HG02588 (cell line): ENCODE measurements around the gene DNAJB6.

Experiments used
- ATAC-seq: cut with Tn5 transposase; IDR thresholded peaks from one replicate; pipeline ENCODE4 v1.9.1; 2021; ENCODE audit warnings: mild to moderate bottlenecking, moderate library complexity; ENCODE audit not compliant: unreplicated experiment

The DNAJB6 gene

DNA sequence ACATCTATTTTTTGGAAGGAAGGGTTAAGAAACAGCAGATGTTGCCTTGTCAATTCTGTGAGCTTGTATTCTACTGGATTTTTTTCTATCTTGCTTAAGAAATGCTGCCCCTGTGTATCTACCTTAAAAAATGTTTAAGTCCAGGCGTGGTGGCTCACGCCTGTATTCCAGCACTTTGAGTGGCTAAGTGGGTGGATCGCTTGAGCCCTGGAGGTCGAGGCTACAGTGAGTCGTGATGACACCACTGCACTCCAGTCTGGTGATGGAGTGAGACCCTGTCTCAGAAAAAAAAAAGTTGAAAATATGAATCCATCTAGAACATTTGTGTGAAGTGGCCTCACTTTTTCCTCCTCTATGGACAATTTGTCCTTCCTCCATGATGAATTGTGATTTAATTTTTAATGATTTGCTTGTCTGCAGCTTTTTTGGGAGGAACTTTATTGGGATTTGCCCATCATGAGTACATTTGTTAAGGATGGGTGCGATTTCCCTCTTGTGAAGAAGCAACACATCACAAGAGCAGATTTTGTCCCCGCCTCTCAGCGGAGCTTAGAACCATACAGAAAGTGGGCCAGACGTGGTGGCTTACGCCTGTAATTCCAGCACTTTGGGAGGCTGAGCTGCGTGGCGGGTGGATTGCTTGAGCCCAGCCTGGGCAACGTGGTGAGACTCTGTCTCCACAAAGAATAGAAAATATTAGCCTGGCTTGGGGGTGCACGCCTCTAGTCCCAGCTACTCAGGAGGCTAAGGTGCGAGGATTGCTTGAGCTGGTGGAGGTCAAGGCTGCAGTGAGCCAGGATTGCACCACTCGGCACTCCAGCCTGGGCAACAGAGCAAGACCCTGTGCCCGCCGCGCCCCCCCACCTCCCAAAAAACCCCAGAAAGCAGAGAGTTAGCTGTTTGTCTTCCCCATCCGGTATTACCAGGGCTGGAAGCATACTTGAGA lies 57.7 kb downstream of the DNAJB6 start:
- no peak for ATAC-seq

DNA sequence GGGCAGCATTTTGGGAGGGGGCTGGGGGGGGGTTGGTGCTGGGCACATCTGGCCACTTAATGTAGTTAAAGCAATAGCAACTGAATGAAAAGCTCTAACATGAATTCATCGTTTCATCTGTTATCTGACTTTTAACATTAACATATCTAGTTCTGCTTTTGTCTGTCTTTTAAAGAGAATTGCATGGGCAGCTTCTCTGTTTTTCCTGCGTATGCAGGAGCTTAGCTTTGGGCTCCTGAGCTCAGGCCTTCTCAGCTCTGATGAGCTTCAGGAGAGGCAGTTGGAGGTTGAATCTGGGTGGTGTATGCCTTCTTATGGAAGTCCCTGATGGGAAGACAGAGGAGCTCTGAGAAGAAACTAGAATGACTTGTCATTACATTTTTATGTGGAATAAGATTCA lies 58.4 kb downstream of the DNAJB6 start:
- no peak for ATAC-seq

DNA sequence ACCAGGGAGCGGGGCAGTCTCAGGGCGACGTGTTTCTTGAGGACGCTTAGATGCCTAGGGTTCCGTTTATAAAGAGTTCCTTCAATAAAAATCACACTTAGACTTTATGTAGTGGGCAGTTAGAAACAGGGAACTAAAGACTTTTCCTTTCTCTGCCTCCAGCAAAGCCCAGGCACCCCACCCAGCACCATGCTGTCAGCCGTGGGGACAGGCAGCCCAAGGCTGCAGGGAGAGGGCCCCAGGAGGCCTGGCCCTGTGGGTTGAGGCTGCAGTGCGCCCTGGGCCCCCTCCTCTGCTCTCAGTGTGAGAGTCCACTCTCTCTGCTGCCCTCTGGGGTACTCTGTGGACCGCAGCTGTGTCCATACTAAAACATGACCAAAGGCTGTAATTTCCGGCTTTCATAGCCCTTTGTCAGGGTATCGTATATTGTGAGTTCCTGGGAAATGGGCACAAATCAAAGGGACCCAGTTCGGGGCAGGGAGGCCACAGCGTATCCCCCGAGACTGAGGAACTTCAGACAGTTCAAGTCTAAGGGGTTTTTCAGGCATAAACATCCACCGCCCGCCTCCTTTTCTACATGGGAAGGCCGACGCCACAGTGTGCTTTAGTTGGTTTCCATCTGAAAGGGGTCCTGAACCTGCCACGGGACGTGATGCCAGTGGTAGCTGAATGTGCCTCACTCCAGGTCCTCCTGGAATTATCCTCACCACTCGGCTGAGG lies 59.7 kb downstream of the DNAJB6 start:
- no peak for ATAC-seq

DNA sequence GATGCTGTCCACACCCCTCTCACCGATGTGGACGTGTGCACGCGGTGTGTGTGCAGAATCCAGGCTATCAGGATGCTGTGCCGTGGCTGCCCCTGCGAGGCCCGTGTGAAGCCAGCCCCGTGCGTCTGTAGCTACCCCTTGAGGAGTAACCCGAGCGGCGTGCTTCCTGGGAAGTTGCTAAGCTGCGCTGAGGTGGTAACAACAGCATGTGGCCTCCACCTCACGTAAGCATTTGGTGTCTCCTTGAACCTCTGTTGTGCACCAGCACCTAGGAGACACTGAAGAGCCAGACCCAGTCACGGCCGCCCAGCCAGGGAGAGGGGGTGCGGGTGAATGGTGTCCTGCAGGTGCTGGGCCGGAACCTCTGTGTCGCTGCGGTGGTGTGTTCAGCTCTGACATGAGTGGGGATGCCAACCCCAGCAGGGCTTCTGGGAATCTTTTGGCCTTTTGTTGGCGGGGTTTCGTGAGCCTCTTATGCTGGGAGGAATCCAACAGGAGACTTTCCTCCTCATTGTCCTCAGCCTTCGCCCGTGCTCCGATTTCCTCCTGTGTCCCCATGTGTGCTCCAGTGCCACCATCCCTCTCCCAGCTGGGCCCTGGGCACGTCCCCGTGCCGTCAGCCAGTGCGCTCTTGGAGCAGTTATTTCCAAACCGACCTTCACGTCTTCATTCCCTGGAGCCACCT lies 60.4 kb downstream of the DNAJB6 start:
- ATAC-seq = no peak

DNA sequence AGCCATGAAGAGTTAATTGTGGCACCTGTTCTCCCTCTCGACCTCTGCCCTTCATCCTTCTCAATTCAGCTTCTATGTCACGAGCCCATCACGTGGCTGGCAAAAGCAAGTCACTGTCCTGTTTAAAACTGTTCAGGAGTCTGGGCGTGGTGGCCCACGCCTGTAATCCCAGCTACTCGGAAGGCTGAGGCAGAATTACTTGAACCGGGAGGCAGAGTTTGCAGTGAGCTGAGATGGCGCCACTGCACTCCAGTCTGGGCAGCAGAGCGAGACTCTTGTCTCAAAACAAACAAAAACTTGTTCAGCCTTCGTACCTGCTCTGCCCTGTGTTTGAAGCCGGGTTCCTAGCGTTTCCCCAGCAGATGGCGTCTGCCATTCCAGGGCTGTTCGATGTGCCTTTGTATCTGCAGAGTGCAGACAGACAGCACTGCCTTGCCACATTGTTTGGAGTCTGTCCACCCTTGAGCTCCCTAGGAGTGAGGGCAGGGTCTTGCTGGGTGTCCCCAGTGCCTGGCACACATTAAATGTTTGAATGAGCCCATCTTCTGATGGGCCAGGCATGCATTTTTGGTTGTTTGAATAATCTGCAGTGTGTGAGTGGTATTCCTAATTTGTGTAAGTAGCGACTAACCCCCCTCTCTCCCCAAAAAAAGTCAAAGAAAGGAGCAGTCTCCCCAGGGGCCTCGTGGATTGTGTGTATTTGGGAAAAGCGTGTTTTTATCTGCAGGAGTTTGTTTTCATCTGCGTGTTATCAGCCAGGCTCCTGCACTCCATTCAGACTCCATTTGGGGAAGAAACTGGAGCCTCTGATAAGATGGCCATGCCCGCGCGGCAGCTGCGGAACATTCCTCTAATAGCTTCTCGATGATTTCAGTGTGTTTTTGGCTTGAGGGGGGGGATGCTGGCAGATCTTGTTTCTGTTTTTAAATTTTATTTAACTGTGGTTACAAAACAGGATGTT lies 61.2 kb downstream of the DNAJB6 start:
- ATAC-seq = no peak

DNA sequence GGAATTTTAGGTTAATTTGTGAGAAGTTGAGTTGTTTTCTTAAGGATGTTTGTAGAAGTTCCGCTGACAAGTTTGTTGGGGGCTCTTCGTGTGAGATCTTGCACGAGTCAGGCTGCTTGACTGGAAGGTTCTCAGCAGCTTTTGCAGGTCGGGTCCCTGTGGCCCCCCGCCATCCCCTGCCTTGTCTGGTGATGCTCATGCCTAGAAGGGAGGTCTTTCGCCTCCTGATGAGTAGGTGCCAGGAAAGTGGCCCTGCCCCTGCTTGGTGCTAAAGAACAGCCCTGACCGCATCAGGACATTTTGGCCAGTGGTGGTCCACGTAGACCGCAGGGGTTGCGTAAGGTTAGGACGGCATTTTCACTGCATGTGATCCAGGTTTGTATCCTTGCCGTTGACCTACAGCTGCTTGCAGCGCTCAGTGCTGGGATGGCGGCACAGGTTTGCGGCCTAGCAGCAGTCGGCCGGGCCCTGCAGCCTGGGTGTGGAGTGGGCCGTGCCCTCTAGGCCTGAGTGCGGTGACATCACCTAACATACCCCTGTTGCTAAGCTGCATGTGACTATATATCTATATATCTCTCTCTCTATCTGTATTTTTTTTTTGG lies 62.4 kb downstream of the DNAJB6 start:
- no peak for ATAC-seq

DNA sequence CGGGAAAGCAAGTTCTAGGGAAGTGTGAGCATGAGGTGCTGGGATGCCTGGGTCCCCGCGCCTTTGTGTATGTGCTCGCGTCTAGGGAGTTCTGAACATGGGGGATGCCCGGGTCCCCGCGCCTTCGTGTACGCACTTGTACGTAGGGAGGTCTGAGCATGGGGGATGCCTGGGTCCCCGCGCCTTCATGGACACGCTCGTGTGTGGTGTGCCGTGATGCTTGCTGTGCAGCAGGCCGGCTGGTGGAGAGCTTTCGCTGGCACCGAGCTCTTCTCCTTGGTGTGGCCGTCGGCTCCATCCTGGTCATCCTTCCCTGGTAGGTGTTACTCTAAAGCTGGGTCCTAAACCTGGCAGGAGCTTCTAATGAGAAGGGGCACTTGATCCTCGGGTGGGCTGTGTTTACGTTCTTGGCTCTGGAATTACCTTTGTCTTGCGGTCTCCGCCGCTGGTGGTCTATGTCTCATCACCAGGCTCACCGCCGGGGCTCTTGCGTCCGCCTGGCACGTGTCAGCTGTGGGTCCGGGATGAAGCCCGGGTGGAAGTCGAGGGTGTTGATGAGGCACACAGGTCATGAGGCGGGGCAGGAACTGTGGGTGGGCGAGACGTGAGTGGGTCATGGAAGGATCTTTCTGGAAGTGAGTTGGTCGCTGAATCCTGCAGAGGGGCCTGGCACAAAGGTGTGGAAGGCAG lies 63.5 kb downstream of the DNAJB6 start:
- ATAC-seq = no peak

DNA sequence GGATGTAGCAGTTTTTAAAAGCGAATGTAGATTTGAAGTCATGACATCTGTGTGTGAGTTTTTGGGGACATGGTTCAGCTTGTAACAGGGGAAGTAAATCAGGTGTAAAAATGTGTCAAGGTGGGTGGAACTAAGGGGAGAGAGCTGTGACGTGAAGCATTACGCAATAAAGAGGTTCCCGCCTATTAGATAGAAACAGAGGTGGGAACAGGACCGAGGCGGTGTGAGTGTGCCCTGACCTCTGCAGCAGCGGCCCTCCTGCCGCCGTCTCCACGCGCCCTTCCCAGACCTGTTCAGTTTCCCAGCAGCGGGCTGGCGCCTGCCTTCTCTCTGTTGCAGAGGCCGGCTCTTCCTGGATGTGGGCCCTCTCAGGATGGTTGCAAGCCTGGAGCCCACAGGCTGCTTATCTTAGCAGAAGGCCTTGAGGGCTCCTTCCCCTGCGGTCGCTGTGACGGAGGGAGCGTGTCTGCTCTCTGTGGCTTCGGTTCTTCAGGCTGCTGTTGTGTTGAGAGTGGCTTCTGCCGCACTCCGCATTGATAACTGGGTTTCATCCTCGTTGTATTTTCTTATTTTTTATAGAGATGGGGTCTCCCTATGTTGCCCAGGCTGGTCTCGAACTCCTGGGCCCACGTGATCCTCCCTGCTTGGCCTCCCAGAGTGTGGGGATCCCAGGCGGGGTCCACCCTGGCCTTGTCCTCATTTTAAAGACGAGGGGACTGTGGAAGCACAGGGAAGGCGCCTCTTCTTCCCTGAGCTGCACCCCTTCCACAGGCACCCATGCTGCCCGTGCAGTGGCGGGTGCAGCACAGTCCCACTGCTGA lies 65.0 kb downstream of the DNAJB6 start:
- ATAC-seq = no peak

DNA sequence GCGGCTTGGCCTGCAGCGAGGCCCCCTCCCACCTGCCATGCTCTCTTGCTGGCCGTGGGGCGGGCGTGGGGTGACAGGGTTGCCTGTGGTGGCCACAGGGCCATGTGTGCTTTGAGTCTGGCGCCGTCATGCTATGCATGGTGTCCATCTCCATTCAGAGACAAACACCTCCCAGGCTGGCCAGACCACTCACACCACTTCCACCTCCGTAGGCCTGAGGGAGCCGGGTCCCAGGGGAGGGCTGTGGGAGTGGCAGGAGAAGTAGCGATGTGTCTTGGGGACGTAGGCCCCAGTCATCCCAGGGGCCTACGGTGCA lies 65.5 kb downstream of the DNAJB6 start:
- no peak for ATAC-seq

DNA sequence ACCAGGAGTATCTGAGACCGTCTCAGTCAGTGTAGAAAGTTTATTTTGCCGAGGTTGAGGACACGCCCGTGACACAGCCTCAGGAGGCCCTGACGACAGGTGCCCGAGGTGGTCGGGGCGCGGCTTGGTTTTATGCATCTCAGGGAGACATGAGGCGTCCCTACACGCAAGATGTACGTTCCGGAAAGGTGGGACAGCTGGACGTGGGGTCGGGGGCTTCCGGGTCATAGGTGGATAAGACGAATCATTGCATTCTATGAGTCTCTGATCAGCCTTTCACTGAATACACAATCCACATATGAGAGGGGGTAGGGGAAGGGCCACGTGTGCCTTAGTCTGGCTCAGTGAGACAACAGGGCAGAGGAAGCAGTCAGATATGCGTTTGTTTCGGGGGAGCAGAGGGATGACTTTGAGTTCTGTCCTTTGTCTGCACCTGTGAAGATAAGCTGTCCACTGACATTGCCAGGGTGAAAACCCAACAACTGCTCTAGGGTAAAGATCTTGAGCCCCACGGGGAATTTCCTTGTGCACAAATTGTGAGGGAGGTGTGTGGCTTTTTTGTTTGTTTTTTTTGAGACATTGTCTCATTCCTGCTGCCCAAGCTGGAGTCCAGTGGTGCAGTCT lies 66.2 kb downstream of the DNAJB6 start:
- ATAC-seq = no peak

DNA sequence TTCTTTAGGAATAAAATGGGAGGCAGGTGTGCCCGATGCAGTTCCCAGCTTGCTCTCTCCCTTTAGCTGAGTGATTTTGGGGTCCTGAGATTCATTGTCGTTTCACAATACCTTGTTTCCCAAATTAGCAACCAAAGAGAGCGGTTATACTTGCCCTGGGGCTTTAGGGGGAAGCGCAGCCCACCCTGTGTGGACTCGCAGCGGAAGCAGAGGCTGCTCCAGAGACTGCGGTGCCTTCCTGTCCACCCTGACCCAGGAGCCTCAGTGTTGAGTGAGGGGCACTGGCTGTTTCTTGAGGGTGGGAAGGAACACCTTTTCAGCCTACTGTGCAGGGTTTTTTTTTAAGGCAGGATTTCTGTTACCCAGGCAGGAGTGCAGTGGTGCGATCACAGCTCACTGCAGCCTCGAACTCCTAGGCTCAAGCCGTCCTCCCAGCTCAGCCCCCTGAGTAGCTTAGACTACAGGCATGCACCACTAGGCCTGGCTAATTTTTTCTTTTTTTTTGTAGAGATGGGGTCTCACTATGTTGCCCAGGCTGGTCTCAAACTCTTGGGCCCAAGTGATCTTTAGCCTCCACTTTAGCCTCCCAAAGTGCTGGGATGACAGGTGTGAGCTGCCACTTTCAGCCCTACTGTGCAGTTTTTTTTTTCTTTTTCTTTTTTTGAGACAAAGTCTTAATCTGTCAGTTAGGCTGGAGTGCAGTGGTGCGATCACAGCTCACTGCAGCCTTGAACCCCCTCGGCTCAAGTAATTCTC lies 67.0 kb downstream of the DNAJB6 start:
- no peak for ATAC-seq

DNA sequence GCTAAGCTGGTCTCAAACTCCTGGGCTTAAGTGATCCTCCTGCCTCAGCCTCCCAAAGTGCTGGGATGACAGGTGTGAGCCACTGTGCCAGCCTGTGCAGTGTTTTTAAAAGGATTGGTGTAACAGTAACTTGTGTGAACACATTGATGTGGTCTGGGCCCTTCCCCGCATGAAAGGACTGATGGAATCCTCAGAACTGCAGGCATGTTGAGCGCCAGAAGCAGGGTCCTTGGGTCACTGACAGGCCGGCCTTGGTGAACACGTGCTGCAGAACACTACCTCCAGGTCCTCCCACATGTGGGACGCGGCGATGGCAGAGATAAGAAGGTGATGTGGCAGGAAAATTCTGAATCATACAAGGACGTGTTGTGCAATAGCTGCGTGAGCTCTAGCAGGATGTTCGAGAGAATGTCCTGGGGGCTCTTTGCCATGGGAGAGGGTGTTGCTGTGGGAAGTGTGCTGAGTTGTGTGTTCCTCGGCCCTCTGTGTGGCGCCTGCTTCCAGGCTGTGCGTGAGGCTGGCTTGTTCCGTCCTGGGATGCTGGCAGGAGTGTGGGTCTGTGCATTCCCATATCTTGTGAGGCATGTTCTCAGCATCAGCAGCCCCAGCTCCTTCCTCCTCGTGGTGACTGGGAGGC lies 68.2 kb downstream of the DNAJB6 start:
- no peak for ATAC-seq

DNA sequence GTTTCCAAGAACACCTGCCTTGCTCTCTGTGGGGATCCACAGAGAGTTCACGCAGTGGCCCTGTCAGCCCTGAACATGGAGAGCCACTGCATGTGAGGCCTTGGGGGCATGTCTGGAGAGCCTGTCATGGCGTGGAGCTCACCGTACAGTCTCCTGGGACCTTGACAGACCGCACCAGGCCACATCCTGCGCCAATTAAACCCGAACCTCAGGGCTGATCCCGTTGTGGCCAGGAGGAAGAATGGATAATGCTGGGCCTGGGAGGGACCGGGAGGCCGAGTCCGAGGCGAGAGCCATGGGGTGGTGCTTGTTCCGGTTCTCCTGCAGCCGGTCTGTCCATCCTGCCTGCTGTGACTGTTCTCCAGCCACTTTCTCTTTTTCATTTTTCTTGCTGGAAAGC lies 68.7 kb downstream of the DNAJB6 start:
- ATAC-seq = no peak

DNA sequence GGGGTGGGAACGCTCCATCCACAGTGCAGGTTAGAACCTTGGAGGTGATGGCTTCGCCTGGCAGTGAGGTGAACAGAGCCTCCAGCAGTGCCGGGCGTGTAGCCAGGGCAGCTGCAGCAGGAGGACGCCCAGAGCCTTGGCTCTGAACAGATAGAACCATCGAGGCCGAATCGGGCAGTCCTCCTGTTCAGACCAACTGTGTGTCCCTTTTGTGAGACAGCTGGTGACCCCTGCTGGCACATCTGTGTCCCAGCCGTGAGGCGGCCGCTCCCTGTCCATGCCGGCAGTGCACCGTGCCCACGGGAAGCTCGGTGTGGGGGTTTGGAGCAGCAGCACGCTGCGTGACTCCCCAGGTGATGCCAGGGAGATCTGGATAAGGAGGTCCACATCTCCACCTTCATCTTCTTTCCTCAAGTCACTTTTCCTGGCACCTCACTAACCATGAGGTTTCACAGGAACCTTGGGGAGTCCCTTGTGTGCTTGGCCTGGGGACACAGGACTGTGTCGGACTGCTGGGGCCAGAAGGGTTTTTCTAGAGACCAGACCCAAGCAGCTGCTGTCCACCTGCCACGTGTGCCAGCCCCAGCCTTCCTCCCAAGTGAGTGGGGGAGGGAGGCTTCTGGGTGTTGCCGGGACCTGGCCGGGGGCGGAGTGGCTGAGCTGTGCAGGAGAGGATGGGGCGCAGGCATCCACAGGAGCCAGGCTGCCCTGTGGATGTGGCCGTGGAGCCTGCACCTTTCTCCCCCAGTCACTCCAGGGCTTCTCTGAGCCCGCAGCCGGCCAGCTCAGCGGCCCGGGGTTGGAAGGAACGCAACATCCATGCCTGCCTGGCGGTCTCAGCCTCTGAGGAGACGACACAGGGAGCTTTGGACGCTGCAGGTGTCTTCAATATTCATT lies 69.4 kb downstream of the DNAJB6 start:
- no peak for ATAC-seq

DNA sequence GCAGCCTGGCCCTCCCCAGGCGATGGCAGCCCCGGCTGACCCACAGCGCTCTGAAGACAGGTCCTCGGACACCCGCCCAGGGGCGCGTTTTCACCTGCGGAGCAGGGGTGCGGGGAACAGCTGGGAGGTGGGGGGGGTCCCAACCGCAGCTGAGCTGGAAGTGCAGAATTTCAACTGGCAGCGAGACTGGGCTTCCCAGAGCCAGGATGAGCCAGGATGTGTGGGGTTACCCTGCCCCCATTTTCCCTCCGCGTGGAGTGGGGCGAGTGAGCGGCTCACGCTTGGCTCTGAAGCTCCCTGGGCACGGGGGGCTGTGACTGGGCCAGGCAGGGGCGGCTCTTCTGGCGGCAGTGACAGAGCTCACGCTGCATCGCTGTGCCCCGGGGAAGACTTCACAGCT lies 70.2 kb downstream of the DNAJB6 start:
- ATAC-seq = no peak
